GM12878 (cell line): Measurements from ENCODE around the gene KLKB1. TPM values are rescaled to one million over a fixed set of nuclear protein-coding genes. Genes with fewer than 3 reads are reported as not detected.
"Not testable (repeated sequence)": the region's sequence is repeated elsewhere in the genome, so short reads cannot be mapped to it uniquely, and the experiment has no call there.

Experiments used
- ATAC-seq: fragments of 200-7000 bp; cut with Tn5 transposase; 3 replicates; pipeline ENCODE4 v1.9.1; 2020; ENCODE audit warnings: mild to moderate bottlenecking, moderate library complexity
- BruUV-seq: library from RNA; stranded (reverse); fragments of 400-500 nt; replicated peaks from 2 replicates; lab custom pipeline; 2021; lab: Mats Ljungman, UMichigan
- CTCF ChIA-PET: fragments of 300-600 bp; sonication (Branson Sonifier 250); formaldehyde crosslinking; extraction: SDS; loops from one replicate; lab custom pipeline; 2021; ENCODE audit warnings: inconsistent platforms; lab: Yijun Ruan, JAX
- POLR2A ChIA-PET: fragments of 350-600 bp; formaldehyde crosslinking; extraction: SDS; loops from one replicate; lab custom pipeline; 2021; ENCODE audit warnings: inconsistent platforms; lab: Charles Lee
- RAD21 ChIA-PET: fragments of 300-600 bp; sonication (Branson Sonifier 250); formaldehyde crosslinking; loops from one replicate; lab custom pipeline; 2023; ENCODE audit warnings: antibody characterized with exemption; ENCODE audit not compliant: unreplicated experiment; lab: Charles Lee
- SMC1A ChIA-PET: fragments of 300-600 bp; sonication (Branson Sonifier 250); formaldehyde crosslinking; loops from one replicate; lab custom pipeline; 2023; ENCODE audit not compliant: unreplicated experiment, uncharacterized antibody; lab: Charles Lee
- DNase-seq: peaks from one replicate; pipeline ENCODE4 v3.0.0-alpha.2; 2011; ENCODE audit warnings: low read depth, low spot score
- FAIRE-seq: peaks from 3 replicates; lab custom pipeline; 2011; peaks lifted over from hg19 to GRCh38; lab: Jason Lieb, UNC
- H2AFZ ChIP-seq: 2 replicates; pipeline ENCODE4 v1.6.0; 2011; ENCODE audit warnings: low read depth, low read length, control low read depth; ENCODE audit not compliant: control insufficient read depth
- H3K27ac ChIP-seq: 2 replicates; pipeline ENCODE4 v1.5.1; 2011; ENCODE audit warnings: control low read depth; ENCODE audit not compliant: control insufficient read depth, insufficient read depth
- H3K27me3 ChIP-seq, 2 experiments: replicated peaks in 1 of 2; 2 replicates each; pipeline versions ENCODE4 v1.6.0 to v1.6.1; 2011; ENCODE audit warnings: low read length in 1 of 2; ENCODE audit not compliant: control insufficient read depth in 2 of 2, insufficient read depth in 2 of 2
- H3K36me3 ChIP-seq, 2 experiments: 2 replicates each; pipeline ENCODE4 v1.5.1; 2011; ENCODE audit warnings: low read length in 1 of 2; ENCODE audit not compliant: control insufficient read depth in 2 of 2, insufficient read depth in 2 of 2
- H3K4me1 ChIP-seq: 2 replicates; pipeline ENCODE4 v1.6.1; 2011; ENCODE audit warnings: mild to moderate bottlenecking, low read length, moderate library complexity, mixed read lengths; ENCODE audit not compliant: control insufficient read depth, insufficient read depth
- H3K4me2 ChIP-seq: 2 replicates; pipeline ENCODE4 v1.6.0; 2011; ENCODE audit warnings: control low read depth; ENCODE audit not compliant: control insufficient read depth, insufficient read depth
- H3K4me3 ChIP-seq: fragments of 200-600 bp; sonication (generic); 2 replicates; pipeline ENCODE4 v1.5.1; 2016
- H3K79me2 ChIP-seq: 2 replicates; pipeline ENCODE4 v1.6.0; 2011; ENCODE audit warnings: low read length; ENCODE audit not compliant: control insufficient read depth, insufficient read depth
- H3K9ac ChIP-seq: 2 replicates; pipeline ENCODE4 v1.8.0; 2011; ENCODE audit warnings: low read length, control low read depth, mixed read lengths; ENCODE audit not compliant: control insufficient read depth, insufficient read depth
- H3K9me3 ChIP-seq: replicated peaks from 3 replicates; pipeline ENCODE4 v1.5.1; 2011; ENCODE audit warnings: mild to moderate bottlenecking, low read length; ENCODE audit not compliant: control insufficient read depth, insufficient read depth
- H4K20me1 ChIP-seq: 2 replicates; pipeline ENCODE4 v1.6.0; 2011; ENCODE audit not compliant: control insufficient read depth, insufficient read depth
- CEBPZ ChIP-seq: fragments of 150-350 bp; IDR thresholded peaks from 2 replicates; pipeline ENCODE4 v1.6.1; 2016; ENCODE audit warnings: low read depth, low read length
- CREB1 ChIP-seq: IDR thresholded peaks from 2 replicates; pipeline ENCODE4 v1.6.1; 2012; ENCODE audit warnings: low read depth, mild to moderate bottlenecking, inconsistent platforms
- ETV6 ChIP-seq, 2 experiments: fragments of 450-650 bp in 1 of 2; IDR thresholded peaks in 1 of 2; conservative IDR thresholded peaks in 1 of 2; 2 replicates each; pipeline ENCODE4 v1.6.1; 2014; ENCODE audit warnings: antibody characterized with exemption in 1 of 2, borderline replicate concordance in 1 of 2, low read depth in 1 of 2, mild to moderate bottlenecking in 1 of 2, moderate library complexity in 1 of 2
- EZH2 ChIP-seq: IDR thresholded peaks from 2 replicates; pipeline ENCODE4 v1.6.1; 2012; ENCODE audit warnings: low read depth, mild to moderate bottlenecking, control low read depth, inconsistent platforms, low read length, borderline replicate concordance; ENCODE audit not compliant: control insufficient read depth
- IRF3 ChIP-seq: fragments of 450-650 bp; IDR thresholded peaks from 2 replicates; pipeline ENCODE4 v1.6.1; 2014; ENCODE audit warnings: mild to moderate bottlenecking
- LARP7 ChIP-seq: fragments of 450-650 bp; IDR thresholded peaks from 2 replicates; pipeline ENCODE4 v1.6.1; 2017; ENCODE audit warnings: mild to moderate bottlenecking
- WRNIP1 ChIP-seq: IDR thresholded peaks from 2 replicates; pipeline ENCODE4 v1.6.1; 2011; ENCODE audit warnings: low read depth, low read length, improper control_type of control experiment, borderline replicate concordance
- ZNF274 ChIP-seq: IDR thresholded peaks from one replicate; pipeline ENCODE4 v1.8.0; 2011; ENCODE audit not compliant: insufficient read length, insufficient read depth
- WGBS: methylation state at CpG from one replicate; pipeline ENCODE4 v1.1.6; 2016; ENCODE audit warnings: low lambda C conversion rate; ENCODE audit not compliant: insufficient replicate concordance, insufficient coverage; ENCODE audit errors: missing lambda C conversion rate; 5-methylcytosine and 5-hydroxymethylcytosine counted together
- in situ Hi-C: fragments of 300-500 bp; cut with MboI; formaldehyde crosslinking; loops from 9 replicates; pipeline ENCODE4 v1.14.3; 2018; ENCODE audit warnings: mixed read lengths
- intact Hi-C: fragments of 100-400 bp; cut with micrococcal nuclease; formaldehyde crosslinking; loops from one replicate; pipeline ENCODE4 v1.14.2; 2022; ENCODE audit not compliant: unreplicated experiment
- polyA plus RNA-seq, 11 experiments: library from polyadenylated mRNA; depleted of rRNA in 4 of 11; unstranded in 6 of 11; stranded (reverse) in 5 of 11; fragments of >200 nt; fragmentation: Nextera tagmentation in 4 of 11; fragmentation: Illumina TruSeq in 1 of 11; extraction: Ambion mirVana in 4 of 11; extraction: Trizol in 1 of 11; gene quantifications; 1 replicate in 1 of 11; 2 replicates in 10 of 11; pipeline versions ENCODE4 v1.2.1 to v1.2.3, GENCODE V29; 2011 to 2016; ENCODE audit warnings: inconsistent platforms in 2 of 11, missing spikeins in 2 of 11, low read depth in 1 of 11
- total RNA-seq, 4 experiments: library from RNA; depleted of rRNA in 3 of 4; stranded (reverse); fragments of >200 nt in 3 of 4; fragmentation: Illumina TruSeq in 1 of 4; extraction: Trizol in 1 of 4; gene quantifications; 2 replicates each; pipeline versions ENCODE4 v1.2.1 to v1.2.3, GENCODE V29; 2013 to 2021

The KLKB1 gene
- total and polyA plus RNA-seq, 10 of the 15 experiments (the other 5 are each of a cell fraction or from before 2014, with no cell fraction given) = 0.04 TPM; not detected in 9

GRCh38 chr4:186241616-186242015 lies 14.3 kb downstream of the KLKB1 start:
- Histone ChIP-seq H3K4me3 (no peak overlapping the region), H3K9ac (no peak overlapping the region), H3K36me3 (no peaks in the 10 kb centered on the region), H2AFZ (no peak overlapping the region), H3K27me3 (no peaks in the 10 kb centered on the region)
- no peak for DNase-seq
- WGBS = 65% methylated on average over 4 of the region's 4 CpGs
- SMC1A ChIA-PET = no interaction called here
- TF ChIP-seq LARP7 (no peak), IRF3 (no peak), ZNF274 (no peak), CREB1 (no peak), WRNIP1 (no peak), CEBPZ (no peak), EZH2 (no peak), ETV6 (conservative IDR thresholded peaks at IDR 0.05 in 1 of 2, IDR thresholded peaks at IDR 0.05 in 1 of 2; ENCODE audit: borderline replicate concordance in 1 of 2, low read depth in 1 of 2) (no peak)
- TF ChIP-seq, all 136 proteins: peak for 0
- H4K20me1 ChIP-seq = no peaks in the 10 kb centered on the region
- no peaks in the 10 kb centered on the region for H3K4me1 ChIP-seq
- intact Hi-C loops = no loop called here
- H3K27ac ChIP-seq = no peak overlapping the region
- no peaks in the 10 kb centered on the region for H3K79me2 ChIP-seq
- ATAC-seq (no peak), FAIRE-seq (no peak)
- ChIA-PET CTCF (no interaction called here), POLR2A (no interaction called here), RAD21 (no interaction called here)
- no peak overlapping the region for H3K4me2 ChIP-seq
- BruUV-seq = no TSS peak
- in situ Hi-C loops = no loop called here
- no peaks in the 10 kb centered on the region for H3K9me3 ChIP-seq

- H2AFZ ChIP-seq, RAD21 ChIA-PET, POLR2A ChIA-PET, H3K4me3 ChIP-seq, ATAC-seq, BruUV-seq, in situ Hi-C loops, intact Hi-C loops, H3K4me1 ChIP-seq, H3K4me2 ChIP-seq, H3K36me3 ChIP-seq, H3K9me3 ChIP-seq, H3K9ac ChIP-seq, H3K27me3 ChIP-seq, H4K20me1 ChIP-seq, CTCF ChIA-PET, DNase-seq, SMC1A ChIA-PET, H3K27ac ChIP-seq, FAIRE-seq, H3K79me2 ChIP-seq: not testable (repeated sequence)
- 24% methylated on average over 9 of the region's 10 CpGs for WGBS
Observed at GRCh38 chr4:186242031-186242430, 14.7 kb downstream of the KLKB1 start.
